HG02798 (cell line): ENCODE measurements around the gene WDFY1.
A peak's percentile ranks its signal among the peaks of the same experiment; 100 is the strongest.

Source experiments
- ATAC-seq: cut with Tn5 transposase; IDR thresholded peaks from one replicate; pipeline ENCODE4 v1.9.1; 2021; ENCODE audit warnings: mild to moderate bottlenecking; ENCODE audit not compliant: unreplicated experiment, poor library complexity

Gene WDFY1

GRCh38 chr2:223944703-223945531 is at the start of gene WDFY1:
Gene WDFY1 (minus strand): TSS chr2:223945335. CDS start chr2:223945284, 51 bp downstream.
- peak; percentile 86 for ATAC-seq

GRCh38 chr2:223994562-223995162 is 49.5 kb upstream of the WDFY1 start:
- no peak for ATAC-seq

DNA sequence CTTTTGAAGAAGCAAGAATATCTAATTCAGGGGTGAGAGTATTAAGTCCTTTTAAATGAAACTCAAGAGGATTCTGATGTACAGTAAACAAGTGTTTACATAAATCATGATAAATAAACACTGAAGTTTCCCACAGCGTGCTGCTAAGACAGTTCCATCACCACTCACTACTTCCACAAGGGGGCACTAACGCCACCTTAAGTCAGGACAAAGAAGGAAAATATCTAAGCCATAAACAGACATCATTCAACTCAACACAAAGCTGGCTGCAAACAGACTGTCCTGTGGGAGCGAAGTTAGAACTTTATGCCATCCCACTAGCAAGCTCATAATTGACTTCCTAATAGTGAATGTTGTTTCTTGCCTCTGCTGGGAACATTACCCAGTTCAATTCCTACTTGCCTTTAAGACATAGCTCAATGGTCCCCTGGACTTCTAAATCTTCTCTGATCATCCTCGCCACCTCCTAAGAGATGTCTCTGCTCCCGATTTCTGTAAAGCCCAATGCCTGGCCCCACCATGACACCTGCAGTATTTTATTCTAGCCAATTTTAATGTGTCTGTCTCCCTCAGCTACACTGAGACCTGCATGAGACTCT is 48.6 kb upstream of the WDFY1 start:
- ATAC-seq = peak; percentile 78

DNA sequence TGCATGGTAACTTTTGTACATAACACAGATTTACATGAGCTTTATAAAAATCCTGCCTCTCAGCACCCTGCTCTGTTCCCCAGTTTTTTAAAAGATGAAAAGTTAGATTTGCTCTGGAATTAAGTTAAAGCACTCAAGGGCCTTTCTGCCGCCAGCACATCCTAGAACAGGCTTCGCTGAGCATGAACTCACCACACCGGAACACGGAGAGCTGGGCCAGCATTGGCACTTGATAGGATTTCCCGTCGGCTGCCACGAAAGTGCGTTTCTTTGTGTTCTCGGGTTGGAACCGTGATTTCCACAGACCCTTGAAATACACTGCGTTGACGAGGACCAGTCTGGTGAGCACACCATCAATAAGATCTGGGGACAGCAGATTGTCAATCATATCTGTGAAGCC is 46.5 kb upstream of the WDFY1 start:
- ATAC-seq = no peak

DNA sequence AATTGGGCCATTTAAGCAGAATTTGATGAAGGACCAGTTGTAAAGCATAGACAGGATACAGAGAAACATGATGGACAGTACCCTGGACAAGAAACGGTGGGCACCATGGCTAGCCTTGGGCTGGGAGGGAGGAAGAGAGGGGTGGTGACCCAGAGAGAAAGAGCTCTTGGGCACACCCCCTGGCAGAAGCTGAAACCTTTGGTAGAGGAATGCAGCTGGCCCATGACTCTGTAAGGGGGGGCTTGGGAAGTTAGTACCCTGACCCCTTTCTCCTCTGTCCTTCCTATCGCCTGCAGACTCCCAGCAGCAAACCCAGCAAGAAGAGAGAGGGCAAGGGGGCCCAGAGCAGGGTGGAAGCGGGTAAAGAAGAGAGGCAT is 44.7 kb upstream of the WDFY1 start:
- no peak for ATAC-seq

DNA sequence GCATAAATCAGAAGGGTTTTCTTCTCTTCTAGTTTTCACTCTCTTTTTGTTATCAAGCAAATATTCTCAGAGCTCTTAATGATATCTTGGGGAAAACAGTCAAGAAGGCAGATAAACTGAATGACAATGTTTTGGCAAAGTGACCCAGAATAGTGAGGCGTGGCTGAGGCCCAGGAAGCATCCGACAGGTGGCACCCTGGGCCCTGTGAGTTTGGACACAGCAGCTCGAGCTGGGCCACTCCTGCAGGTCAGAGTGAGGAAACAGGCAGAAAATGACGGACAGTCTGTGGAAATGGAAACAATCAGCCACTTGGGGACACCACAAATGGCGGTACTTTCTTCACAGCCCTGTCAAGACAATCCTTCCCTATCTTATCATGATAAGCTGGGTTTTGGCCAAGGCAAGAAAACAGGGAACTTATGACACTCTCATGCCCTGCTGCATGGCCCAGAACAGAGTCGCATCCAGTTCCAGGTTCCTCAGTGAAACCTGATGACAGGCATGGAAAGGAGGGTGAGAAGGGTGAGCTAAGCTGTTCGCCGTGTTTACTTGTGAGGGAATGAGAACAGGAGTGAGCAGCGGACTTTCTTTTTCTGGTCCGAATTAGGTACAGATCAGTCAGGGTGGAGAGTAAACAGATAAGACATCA is 44.2 kb upstream of the WDFY1 start:
- ATAC-seq = no peak

- ATAC-seq = no peak
Observed at GRCh38 chr2:223981241-223981640, 36.1 kb upstream of the WDFY1 start.

GRCh38 chr2:223980803-223981202 is 35.7 kb upstream of the WDFY1 start:
- ATAC-seq = no peak

- ATAC-seq = no peak
Observed at GRCh38 chr2:223980397-223980735, 35.2 kb upstream of the WDFY1 start.

DNA sequence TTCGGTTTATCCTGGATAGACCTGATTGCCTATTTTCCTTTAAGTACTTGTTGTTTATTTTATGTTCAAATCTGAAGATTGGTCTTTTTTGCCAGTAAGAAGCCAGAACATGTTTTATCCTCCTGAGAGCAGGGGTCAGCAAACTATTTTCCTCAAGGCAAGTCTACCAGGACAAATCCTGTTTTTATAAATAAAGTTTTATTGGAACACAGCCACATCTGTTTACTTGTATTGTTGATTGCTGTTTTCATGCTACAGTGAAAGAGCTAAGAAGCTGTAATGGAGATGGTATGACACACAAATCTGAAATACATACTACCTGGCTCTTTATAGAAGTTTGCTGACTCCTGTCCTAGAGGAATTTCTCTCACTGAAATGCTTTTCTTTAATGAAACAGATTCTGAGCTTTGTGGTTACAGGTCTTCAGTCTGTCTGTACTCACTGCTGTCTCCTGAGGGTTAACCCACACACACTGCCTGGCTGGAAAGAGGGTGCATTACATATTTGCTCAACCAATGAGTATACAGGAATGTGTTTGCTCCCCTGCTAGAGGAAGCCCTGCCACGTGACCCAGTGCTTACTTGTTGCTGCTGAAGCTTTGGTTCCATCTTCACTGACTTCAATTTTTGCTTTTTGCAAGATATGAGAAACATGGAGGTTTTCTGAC is 34.7 kb upstream of the WDFY1 start:
- ATAC-seq = no peak

DNA sequence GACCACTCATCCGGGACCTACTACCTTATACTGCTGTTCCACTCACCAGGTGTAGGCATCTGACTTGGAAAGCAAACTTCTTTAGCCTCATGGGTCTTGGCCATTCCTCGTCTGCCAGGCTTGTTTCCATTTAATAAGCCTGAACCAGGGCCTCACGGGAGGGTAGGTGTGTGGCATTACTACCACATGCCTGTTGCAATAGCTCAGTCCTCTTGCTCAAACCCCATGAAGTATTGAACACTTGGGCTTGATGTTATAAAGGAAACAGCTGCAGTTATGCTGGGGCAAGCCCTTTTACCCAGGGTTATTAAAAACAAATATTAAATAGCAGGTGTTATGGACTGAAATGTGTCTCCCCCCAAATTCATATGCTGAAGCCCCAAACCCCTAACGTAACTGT is 33.3 kb upstream of the WDFY1 start:
- no peak for ATAC-seq

- ATAC-seq = no peak
Observed at GRCh38 chr2:223976635-223977226, 31.6 kb upstream of the WDFY1 start.

- no peak for ATAC-seq
Observed at GRCh38 chr2:223973606-223974005, 28.5 kb upstream of the WDFY1 start.

- ATAC-seq = no peak
Observed at GRCh38 chr2:223972656-223973102, 27.5 kb upstream of the WDFY1 start.

GRCh38 chr2:223971731-223972130 is 26.6 kb upstream of the WDFY1 start:
- ATAC-seq = no peak

DNA sequence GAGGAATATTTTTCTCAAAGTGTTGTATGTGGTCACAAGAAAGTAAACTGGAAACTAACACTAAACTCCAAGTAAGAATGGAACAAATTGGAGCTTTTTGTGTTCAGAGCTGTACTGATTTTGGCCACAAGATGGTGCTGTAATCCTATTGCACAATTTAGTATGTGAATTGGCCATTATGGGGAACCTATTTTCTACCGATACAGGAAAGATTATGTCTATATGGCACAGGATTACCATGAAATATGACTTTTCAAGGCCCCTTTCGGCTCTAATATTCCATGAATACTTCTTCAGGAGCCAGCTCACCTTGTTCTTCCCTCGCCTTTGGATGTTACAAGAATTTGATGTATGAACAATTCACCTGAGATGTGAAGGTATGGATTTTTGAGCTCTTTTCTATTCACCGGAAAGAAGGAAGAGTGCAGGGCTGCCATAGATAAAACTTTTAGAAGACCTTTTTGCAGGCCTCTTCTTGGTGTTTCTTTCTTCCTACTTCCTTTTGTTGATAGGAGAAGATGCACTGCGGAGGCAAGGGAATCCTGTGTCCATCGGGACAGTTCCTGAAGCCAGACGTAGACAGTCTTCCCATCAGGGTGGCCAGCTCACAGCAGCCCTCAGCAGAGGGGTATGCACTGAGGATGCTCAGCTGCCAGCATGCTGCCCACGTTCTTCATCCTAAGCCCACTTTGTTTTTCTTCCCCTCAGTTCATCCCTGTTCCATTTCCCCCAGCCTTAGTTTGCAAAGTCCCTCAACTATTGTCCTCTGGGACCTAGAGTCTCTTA is 25.4 kb upstream of the WDFY1 start:
- ATAC-seq = peak; percentile 74

GRCh38 chr2:223969856-223970255 is 24.7 kb upstream of the WDFY1 start:
- ATAC-seq = no peak

- ATAC-seq = no peak
Observed at GRCh38 chr2:223969315-223969714, 24.2 kb upstream of the WDFY1 start.

GRCh38 chr2:223967981-223968380 is 22.8 kb upstream of the WDFY1 start:
- no peak for ATAC-seq
